ENCODE results near the gene TMEM203. TPM values are rescaled to one million over a fixed set of nuclear protein-coding genes. Genes with fewer than 3 reads are reported as not detected.
A peak's percentile ranks its signal among the peaks of the same experiment; 100 is the strongest.

TMEM203 gene
- total and polyA plus RNA-seq, 2 of the 13 experiments (the other 11 are each of a cell fraction or from before 2014, with no cell fraction given): 23.4 to 36.7 TPM

- TF ChIP-seq ZNF331 (CRISPR knock-in tag; IDR thresholded peaks at IDR 0.05): peak; percentile 80; the same call in 1 of the 2 replicates
- no peak for TF ChIP-seq KLF12 (CRISPR knock-in tag; IDR thresholded peaks at IDR 0.05; ENCODE audit: borderline replicate concordance)
- TF ChIP-seq ZBTB33 (CRISPR knock-in tag; IDR thresholded peaks at IDR 0.05): no peak; the same call in 1 of the 2 replicates
- TF ChIP-seq DR1 (CRISPR knock-in tag; IDR thresholded peaks at IDR 0.05): no peak
- TF ChIP-seq THAP11 (CRISPR knock-in tag; IDR thresholded peaks at IDR 0.05): peak; percentile 39; the same call in 1 of the 2 replicates
- TF ChIP-seq SALL1 (CRISPR knock-in tag; IDR thresholded peaks at IDR 0.05): peak; percentile 66
- no peak for TF ChIP-seq KDM6A (CRISPR knock-in tag; IDR thresholded peaks at IDR 0.05; ENCODE audit: low read depth)
- peak; percentile 50 for TF ChIP-seq CBX1 (IDR thresholded peaks at IDR 0.05; ENCODE audit: low read depth)
- TF ChIP-seq IKZF5 (CRISPR knock-in tag; IDR thresholded peaks at IDR 0.05): peak; percentile 54; the same call in 1 of the 2 replicates
- peak in 1 of 2 experiments; percentile 46; a peak in 1 of 4 replicates for TF ChIP-seq HMGXB4 (CRISPR knock-in tag; IDR thresholded peaks at IDR 0.05; ENCODE audit: borderline replicate concordance in 1 of 2, low read depth in 1 of 2)
- TF ChIP-seq THYN1 (CRISPR knock-in tag; IDR thresholded peaks at IDR 0.05; ENCODE audit: borderline replicate concordance, low read depth): no peak
- TF ChIP-seq ZNF18 (CRISPR knock-in tag; IDR thresholded peaks at IDR 0.05; ENCODE audit: insufficient replicate concordance): peak; percentile 86
- TF ChIP-seq EP300 (IDR thresholded peaks at IDR 0.05; ENCODE audit: low read depth in 2 of 2, low read length in 2 of 2): 0 out of 4 replicates have a peak, but pooled peaks of 1 of the 2 experiments have one; percentile 23
- peak; percentile 45; the same call in 1 of the 2 replicates for TF ChIP-seq EP300 (CRISPR knock-in tag; IDR thresholded peaks at IDR 0.05; ENCODE audit: borderline replicate concordance)
- peak; percentile 33; the same call in 1 of the 2 replicates for TF ChIP-seq NFKB2 (CRISPR knock-in tag; IDR thresholded peaks at IDR 0.05; ENCODE audit: borderline replicate concordance)
- TF ChIP-seq YEATS4 (CRISPR knock-in tag; IDR thresholded peaks at IDR 0.05; ENCODE audit: borderline replicate concordance): no peak
- TF ChIP-seq ZNF224 (CRISPR knock-in tag; IDR thresholded peaks at IDR 0.05): peak; percentile 64; the same call in 1 of the 2 replicates
- TF ChIP-seq MED8 (CRISPR knock-in tag; IDR thresholded peaks at IDR 0.05; ENCODE audit: insufficient replicate concordance): no peak
- peak; percentile 39; the same call in 1 of the 2 replicates for TF ChIP-seq DRAP1 (CRISPR knock-in tag; IDR thresholded peaks at IDR 0.05)
Measured at GRCh38 chr9:137218754-137219271, 13.4 kb upstream of the TMEM203 start (continued).
